HG03103 (cell line): ENCODE results near the gene BCAT1.

Experiments used
- ATAC-seq: cut with Tn5 transposase; IDR thresholded peaks from one replicate; pipeline ENCODE4 v1.9.1; 2021; ENCODE audit warnings: low read depth; ENCODE audit not compliant: unreplicated experiment

BCAT1 gene

DNA sequence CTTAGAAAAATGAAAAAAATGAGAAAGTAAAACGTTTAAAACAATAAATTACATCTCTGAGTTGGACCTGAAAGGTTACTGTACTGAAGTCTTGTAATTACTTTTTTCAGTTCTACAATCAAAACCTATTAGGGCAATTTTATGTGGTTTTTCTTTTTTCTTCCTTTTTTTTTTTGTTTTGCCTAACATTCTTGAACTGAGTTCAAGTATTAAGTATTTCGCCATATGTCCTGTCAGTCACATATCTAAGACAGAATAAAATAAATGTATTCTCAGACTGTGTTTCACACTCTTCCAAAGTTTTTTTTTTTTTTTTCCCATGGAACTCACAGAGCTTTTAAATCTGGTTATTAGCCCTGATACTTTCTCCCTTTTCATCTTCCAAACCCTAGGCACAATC lies 172.0 kb downstream of the BCAT1 start:
- no peak for ATAC-seq

DNA sequence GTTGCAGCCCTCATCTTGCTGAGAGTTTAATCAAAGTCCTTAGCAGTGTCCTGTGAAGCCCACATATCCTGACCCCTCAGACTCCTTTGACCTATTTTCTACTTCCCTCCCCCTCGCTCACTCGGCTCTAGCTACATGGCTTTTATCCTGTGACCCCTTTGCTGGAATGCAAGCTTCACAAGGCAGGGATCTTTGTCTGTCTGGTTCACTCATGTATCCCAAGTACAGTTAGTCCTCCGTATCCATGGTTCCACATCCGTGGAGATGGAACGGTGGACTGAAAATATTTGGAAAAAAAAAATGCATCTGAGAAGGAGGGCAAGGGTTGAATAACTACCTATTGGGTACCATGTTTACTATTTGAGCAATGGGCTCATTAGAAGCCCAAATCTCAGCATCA lies 173.8 kb downstream of the BCAT1 start:
- no peak for ATAC-seq

DNA sequence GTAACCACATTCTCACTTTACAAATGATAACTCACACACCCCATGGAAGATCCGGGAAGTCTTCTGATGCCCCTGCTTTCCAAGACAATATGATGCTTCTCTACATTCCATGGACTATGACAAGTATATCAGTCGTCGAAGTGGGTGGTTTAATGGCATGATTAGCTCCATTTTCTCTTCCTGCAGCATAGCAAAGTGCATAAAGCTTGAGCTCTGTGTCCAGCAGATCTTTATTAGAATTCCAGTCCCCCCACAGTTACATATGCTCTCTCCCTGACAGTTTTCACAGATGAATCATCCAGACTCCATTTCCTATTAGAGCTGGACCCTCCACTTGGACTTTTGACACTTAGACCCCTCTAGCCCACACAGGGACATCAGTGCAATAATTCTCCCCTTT lies 174.9 kb downstream of the BCAT1 start:
- no peak for ATAC-seq

DNA sequence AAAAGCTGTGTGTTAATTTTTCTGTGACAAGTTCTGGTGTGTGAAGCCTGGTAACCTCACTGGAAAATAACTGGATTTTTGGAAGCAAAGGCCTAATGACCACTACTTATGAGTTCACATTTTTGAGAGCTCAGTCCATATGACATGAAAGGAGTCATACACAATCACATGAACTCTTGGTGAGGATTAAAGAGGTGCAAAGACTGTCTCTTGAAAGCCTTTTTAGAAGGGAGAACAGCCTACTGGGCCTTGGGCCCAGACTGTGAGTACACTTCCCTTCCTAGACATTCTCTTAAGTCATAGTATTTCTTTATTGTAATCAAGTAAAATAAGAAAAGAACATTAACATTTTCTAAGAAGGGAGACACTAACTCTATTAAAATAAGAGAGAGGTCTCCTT lies 176.1 kb downstream of the BCAT1 start:
- ATAC-seq = no peak

DNA sequence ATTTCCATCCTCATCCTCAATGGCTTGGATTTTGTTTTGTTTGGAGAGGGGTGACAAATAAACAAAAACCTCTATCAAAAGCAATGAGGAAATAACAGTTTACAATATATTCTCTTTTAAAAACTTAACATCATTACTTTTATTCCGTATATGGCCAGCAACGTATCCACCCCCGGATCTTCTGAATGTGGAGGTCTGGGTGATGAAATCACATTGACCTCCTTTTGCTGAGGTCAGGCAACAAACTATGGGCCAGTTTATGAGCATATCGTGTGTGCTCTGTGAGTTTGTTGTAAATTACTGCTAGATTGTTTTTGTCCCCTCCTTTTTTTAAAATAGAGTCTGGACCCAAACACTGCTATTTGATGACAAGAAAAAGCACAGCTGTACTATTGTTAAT lies 178.1 kb downstream of the BCAT1 start:
- ATAC-seq = no peak

DNA sequence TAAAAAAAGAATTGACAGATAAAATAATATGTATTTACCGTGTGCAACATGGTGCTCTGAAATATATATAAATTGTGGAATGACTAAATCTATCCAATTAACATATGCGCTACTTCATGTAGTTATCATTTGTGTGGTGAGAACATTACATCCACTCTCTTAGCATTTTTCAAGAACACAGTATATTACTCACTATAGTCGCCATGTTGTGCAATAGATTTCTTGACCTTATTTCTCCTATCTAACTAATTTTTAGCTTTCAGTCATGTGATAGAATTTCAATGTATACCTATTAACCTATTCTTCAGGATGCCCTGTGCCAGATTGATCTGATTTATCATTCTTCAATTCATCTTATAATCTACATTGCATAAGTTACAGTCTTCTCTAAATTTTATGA lies 178.6 kb downstream of the BCAT1 start:
- ATAC-seq = no peak

DNA sequence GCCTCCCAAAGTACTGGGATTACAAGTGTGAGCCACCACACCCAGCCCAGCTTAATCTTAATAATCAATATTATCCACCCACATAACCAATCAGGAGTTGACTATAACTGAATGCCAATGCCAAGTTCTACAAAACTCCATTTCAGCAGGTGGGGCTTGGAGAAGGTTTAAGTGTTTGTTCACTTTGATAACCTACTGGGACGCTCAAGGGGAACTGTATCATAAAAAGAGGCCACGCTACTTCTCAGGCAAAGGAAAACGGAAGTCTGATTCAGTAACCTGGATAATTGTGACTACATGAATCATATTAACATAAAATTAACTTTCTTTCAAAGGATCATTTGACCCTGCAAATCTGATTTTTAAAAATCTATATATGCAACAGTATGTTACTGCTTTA lies 179.2 kb downstream of the BCAT1 start:
- ATAC-seq = no peak

DNA sequence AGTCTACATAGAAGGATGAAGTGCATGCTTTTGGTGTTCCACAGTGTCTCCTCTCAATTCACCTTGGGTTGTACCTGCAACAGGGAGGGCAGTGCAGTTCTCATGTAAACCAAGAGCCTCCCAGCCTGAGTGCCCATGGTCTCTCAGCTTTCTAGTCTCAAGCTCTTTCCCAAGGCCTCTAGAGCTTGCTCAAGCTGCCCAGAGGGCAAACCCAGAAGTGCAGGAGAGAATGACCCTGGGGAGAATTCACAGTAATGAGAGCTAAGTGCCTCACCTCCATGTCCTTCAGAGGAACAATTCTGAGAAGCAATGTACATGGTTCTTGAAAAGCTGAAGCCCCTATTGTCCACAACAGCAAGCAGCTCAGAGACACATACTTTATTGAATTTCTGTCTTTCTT lies 180.5 kb downstream of the BCAT1 start:
- ATAC-seq = no peak

DNA sequence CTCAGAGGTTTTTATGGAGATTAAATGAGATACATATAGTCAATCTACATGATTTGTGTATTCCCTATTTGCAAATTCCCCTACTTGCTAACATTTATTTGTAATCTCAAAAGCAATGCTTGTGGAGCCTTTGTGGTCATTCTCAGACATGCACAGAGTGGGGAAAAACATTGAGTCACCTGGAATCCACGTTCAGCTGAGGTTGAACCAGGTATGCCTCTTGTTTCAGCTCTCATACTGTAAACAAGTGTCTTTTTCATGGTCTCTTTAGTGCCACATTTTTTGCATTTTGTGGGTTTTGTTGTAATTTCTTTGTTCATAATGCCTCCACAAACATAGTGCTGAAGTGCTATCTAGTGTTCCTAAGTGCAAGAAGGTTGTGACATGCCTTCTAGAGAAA lies 181.9 kb downstream of the BCAT1 start:
- ATAC-seq = no peak

DNA sequence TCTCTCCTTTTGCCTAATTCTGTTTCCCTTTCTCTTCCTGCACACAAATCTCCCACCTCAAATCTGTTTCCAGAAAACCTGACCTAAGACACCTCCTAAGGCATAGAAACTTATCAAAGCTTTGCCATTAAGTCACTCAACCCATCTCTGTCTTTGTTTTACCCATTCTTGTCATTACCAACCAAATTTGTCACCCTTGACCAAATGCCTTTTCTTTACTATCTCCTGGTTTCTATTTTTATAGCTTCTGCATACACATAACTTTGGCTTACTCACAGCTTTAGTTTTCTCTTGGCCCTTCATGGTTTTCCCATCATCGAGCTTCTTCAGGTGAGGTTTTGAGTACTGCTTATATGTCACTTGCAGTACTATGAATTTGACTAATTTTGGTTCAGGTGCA lies 184.2 kb downstream of the BCAT1 start:
- ATAC-seq = no peak

DNA sequence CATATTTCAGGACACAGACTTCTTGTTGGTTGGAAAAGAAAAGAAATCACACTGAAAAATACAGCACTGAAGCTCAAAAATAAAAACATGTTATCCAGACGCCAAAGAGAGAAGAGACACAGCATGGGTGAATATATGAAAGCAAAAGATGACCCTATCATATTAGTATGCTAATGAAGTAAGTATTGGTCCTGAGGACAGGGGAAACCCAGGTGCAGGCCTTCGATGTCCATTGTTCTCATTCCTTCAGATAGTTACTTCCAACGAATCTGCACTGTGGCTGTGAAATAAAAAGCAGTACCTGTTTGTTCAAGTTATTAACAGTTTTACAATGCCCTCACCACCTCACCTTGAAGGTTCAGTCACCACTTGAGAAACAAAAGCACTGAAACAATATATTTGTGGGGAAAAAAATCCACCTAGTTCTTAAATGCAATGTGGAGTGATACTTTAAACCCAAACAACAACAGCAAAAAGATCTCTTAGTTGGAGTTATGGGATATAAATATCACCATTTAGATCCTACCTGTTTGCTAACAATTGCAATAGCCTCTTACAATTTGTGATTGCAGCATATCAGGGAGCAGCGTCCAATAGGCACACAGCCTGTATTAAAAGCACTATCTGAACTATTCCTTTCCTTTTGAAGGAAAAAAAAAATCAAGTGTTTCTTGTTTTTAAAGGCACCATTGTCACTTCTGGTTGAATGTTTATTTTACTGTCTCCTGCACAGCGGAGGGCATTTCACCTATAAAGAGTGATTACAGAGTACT lies 188.1 kb downstream of the BCAT1 start:
- ATAC-seq = no peak

DNA sequence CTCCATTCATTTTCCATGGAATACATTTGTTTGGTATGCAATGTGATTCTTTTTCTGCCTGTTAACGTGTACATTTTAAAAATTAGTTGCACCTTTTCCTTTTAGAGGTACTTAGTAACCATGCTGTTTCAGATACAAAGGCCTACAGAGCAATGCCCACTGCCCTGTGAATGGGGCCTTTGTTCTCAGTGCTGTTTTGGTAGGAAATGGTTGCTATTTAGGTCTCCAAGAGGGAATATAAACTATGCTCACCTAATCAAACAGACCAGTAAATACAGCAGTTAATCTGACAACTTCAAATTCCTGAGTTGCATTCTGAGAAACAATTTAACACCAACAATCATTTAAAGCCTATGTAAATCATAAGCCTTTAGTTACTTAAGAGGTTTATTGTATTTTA lies 188.7 kb downstream of the BCAT1 start:
- no peak for ATAC-seq
